Right hindlimb (tissue), 1 donor: ENCODE data around the gene UBE2E2.

Source experiments
- DNase-seq: peaks from one replicate; pipeline ENCODE4 v3.0.0-alpha.2; 2018

Gene UBE2E2

GRCh38 chr3:23242106-23242505 is 39.0 kb downstream of the UBE2E2 start:
- no peak for DNase-seq

GRCh38 chr3:23244324-23245041 is 41.4 kb downstream of the UBE2E2 start:
- no peak for DNase-seq

- DNase-seq = no peak
These were observed 43.5 kb downstream of the UBE2E2 start for GRCh38 chr3:23246651-23247050.

GRCh38 chr3:23248594-23249131 is 45.5 kb downstream of the UBE2E2 start:
- DNase-seq = no peak

- no peak for DNase-seq
These were observed 46.8 kb downstream of the UBE2E2 start for GRCh38 chr3:23249961-23250360.

- DNase-seq = no peak
These were observed 49.0 kb downstream of the UBE2E2 start for GRCh38 chr3:23252122-23252521.

GRCh38 chr3:23253214-23253613 is 50.1 kb downstream of the UBE2E2 start:
- no peak for DNase-seq

GRCh38 chr3:23254282-23254681 is 51.2 kb downstream of the UBE2E2 start:
- no peak for DNase-seq

- DNase-seq = no peak
These were observed 51.7 kb downstream of the UBE2E2 start for GRCh38 chr3:23254835-23255234.

- no peak for DNase-seq
These were observed 53.8 kb downstream of the UBE2E2 start for GRCh38 chr3:23256741-23257435.

GRCh38 chr3:23258110-23258509 is 55.0 kb downstream of the UBE2E2 start:
- DNase-seq = no peak

GRCh38 chr3:23259515-23259914 is 56.4 kb downstream of the UBE2E2 start:
- DNase-seq = no peak

- no peak for DNase-seq
These were observed 59.6 kb downstream of the UBE2E2 start for GRCh38 chr3:23262766-23263165.

GRCh38 chr3:23263796-23264195 is 60.7 kb downstream of the UBE2E2 start:
- no peak for DNase-seq

GRCh38 chr3:23264413-23264812 is 61.3 kb downstream of the UBE2E2 start:
- no peak for DNase-seq

- no peak for DNase-seq
These were observed 67.3 kb downstream of the UBE2E2 start for GRCh38 chr3:23270423-23270822.

- no peak for DNase-seq
These were observed 69.0 kb downstream of the UBE2E2 start for GRCh38 chr3:23271876-23272741.

- DNase-seq = no peak
These were observed 69.7 kb downstream of the UBE2E2 start for GRCh38 chr3:23272820-23273219.

- no peak for DNase-seq
These were observed 71.9 kb downstream of the UBE2E2 start for GRCh38 chr3:23275061-23275460.

- DNase-seq = no peak
These were observed 72.7 kb downstream of the UBE2E2 start for GRCh38 chr3:23275814-23276213.

GRCh38 chr3:23276913-23277658 is 74.0 kb downstream of the UBE2E2 start:
- no peak for DNase-seq

GRCh38 chr3:23277688-23278087 is 74.6 kb downstream of the UBE2E2 start:
- no peak for DNase-seq

GRCh38 chr3:23283625-23284024 is 80.5 kb downstream of the UBE2E2 start:
- no peak for DNase-seq
